Adrenal gland (tissue), 12 donors: ENCODE results near the gene KLF17. TPM values are rescaled to one million over a fixed set of nuclear protein-coding genes. Genes with fewer than 3 reads are reported as not detected.

Source experiments
- DNase-seq, 7 donors: peaks; one replicate each; pipeline ENCODE4 v3.0.0-alpha.2; 2019 to 2020
- H3K27ac ChIP-seq, 5 donors: fragments of 200-600 bp; sonication (generic) in 4 of 5; 1 replicate in 3 of 5; 2 replicates in 2 of 5; pipeline versions ENCODE4 v1.5.1 to v1.8.0; 2016 to 2020; ENCODE audit warnings: mild to moderate bottlenecking in 1 of 5
- H3K27me3 ChIP-seq: fragments of 200-600 bp; 2 replicates; pipeline ENCODE4 v1.8.0; 2021
- H3K36me3 ChIP-seq, 2 donors: fragments of 200-600 bp; replicated peaks in 1 of 2; 1 replicate in 1 of 2; 2 replicates in 1 of 2; pipeline versions ENCODE4 v1.5.1 to v1.8.0; 2018 to 2022
- H3K4me1 ChIP-seq, 2 donors: fragments of 200-600 bp; replicated peaks in 1 of 2; 1 replicate in 1 of 2; 2 replicates in 1 of 2; pipeline versions ENCODE4 v1.5.1 to v1.8.0; 2018 to 2021
- H3K4me3 ChIP-seq, 4 donors: fragments of 200-600 bp; sonication (generic) in 3 of 4; one replicate each; pipeline ENCODE4 v1.5.1; 2016 to 2018
- H3K9me3 ChIP-seq, 3 donors: fragments of 200-600 bp; sonication (generic) in 1 of 3; replicated peaks in 1 of 3; 1 replicate in 2 of 3; 2 replicates in 1 of 3; pipeline versions ENCODE4 v1.5.1 to v1.8.0; 2016 to 2021
- POLR2A ChIP-seq, 2 donors: fragments of 450-650 bp; IDR thresholded peaks; one replicate each; pipeline ENCODE4 v1.6.1; 2017; ENCODE audit warnings: antibody characterized with exemption in 2 of 2, mild to moderate bottlenecking in 2 of 2, moderate library complexity in 1 of 2
- WGBS, 4 donors: extraction: QIAGEN DNeasy Blood & Tissue Kit in 2 of 4; methylation state at CpG; one replicate each; pipeline versions ENCODE4 v1.1.5 to v1.1.7; 2013 to 2017; 5-methylcytosine and 5-hydroxymethylcytosine counted together
- intact Hi-C, 2 donors: fragments of 100-400 bp; cut with DNase I; formaldehyde crosslinking; loops; one replicate each; pipeline versions ENCODE4 v1.14.1 to v1.15.0; 2022 to 2023
- polyA plus RNA-seq, 3 donors: library from polyadenylated mRNA; stranded (reverse); fragments of 200-250 nt in 2 of 3; fragments of 350-450 nt in 1 of 3; fragmentation: Illumina TruSeq in 1 of 3; extraction: RNeasy Lipid Tissue Mini Kit (QIAGEN cat#74804) in 1 of 3; gene quantifications; one replicate each; pipeline ENCODE4 v1.2.3, GENCODE V29; 2013 to 2014
- total RNA-seq, 9 donors: library from RNA; depleted of rRNA in 4 of 9; stranded (reverse); fragments of >200 nt in 4 of 9; fragments of 120-200 nt in 1 of 9; fragmentation: NEBNext Ultra II Directional in 1 of 9; extraction: Animal tissue kit (Norgen Biotek cat#: 25700) in 1 of 9; gene quantifications; one replicate each; pipeline versions ENCODE4 v1.1.0 to v1.2.4, GENCODE V29; 2013 to 2023
- TF ChIP-seq, protein P1 (sequence below), 6 experiments: fragments of 450-650 bp in 4 of 6; fragments of 200-600 bp in 2 of 6; sonication (generic) in 1 of 6; IDR thresholded peaks; 1 replicate in 5 of 6; 2 replicates in 1 of 6; pipeline versions ENCODE4 v1.5.1 to v1.8.0; 2016 to 2021; ENCODE audit warnings: antibody characterized with exemption in 6 of 6, mild to moderate bottlenecking in 2 of 6, moderate library complexity in 1 of 6
- donor health status: healthy with polysubstance abuse.
- donor health status: Bipolar disorder and iron deficiency.
- donor health status: DM: yes; HTN: yes; CAD: no.
- donor health status: DM: no; HTN: no; CAD: no.
- donor health status: DM: no; HTN: no; CAD: no.
- donor health status: DM: yes; HTN: yes; CAD: no.

KLF17 gene
- total and polyA plus RNA-seq, 12 donors, result 0.14 to 4.6 (median 0.78) TPM; not detected in 1

DNA sequence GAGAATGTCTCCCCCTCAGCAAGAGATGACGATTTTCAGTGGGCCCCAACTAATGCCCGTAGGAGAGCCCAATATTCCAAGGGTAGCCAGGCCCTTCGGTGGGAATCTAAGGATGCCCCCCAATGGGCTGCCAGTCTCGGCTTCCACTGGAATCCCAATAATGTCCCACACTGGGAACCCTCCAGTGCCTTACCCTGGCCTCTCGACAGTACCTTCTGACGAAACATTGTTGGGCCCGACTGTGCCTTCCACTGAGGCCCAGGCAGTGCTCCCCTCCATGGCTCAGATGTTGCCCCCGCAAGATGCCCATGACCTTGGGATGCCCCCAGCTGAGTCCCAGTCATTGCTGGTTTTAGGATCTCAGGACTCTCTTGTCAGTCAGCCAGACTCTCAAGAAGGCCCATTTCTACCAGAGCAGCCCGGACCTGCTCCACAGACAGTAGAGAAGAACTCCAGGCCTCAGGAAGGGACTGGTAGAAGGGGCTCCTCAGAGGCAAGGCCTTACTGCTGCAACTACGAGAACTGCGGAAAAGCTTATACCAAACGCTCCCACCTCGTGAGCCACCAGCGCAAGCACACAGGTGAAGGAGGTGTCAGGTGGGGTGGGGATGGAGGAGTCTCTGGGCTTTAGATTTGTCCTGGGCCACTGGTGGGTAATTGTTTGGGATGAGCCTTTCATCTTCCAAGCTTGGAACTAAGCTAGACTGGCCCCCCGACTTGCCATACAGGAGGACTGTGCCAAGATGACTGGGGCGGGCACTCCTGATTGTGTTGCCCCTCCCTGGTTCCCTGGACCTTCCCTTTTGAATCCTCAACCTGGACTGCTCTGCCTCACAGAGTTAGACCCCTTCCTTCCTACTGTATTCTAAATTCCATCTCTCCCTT lies 11.2 kb downstream of the KLF17 start:
- intact Hi-C loops, result no loop called here
- Histone ChIP-seq H3K9me3 (no peaks in the 10 kb centered on the region), H3K27me3 (no peaks in the 10 kb centered on the region), H3K36me3 (no peaks in the 10 kb centered on the region), H3K4me1 (no peaks in the 10 kb centered on the region), H3K4me3 (no peak overlapping the region), H3K27ac (no peak overlapping the region)
- peak in 1 of 7 donors; percentile 25 for DNase-seq
- TF ChIP-seq, protein P1, sequence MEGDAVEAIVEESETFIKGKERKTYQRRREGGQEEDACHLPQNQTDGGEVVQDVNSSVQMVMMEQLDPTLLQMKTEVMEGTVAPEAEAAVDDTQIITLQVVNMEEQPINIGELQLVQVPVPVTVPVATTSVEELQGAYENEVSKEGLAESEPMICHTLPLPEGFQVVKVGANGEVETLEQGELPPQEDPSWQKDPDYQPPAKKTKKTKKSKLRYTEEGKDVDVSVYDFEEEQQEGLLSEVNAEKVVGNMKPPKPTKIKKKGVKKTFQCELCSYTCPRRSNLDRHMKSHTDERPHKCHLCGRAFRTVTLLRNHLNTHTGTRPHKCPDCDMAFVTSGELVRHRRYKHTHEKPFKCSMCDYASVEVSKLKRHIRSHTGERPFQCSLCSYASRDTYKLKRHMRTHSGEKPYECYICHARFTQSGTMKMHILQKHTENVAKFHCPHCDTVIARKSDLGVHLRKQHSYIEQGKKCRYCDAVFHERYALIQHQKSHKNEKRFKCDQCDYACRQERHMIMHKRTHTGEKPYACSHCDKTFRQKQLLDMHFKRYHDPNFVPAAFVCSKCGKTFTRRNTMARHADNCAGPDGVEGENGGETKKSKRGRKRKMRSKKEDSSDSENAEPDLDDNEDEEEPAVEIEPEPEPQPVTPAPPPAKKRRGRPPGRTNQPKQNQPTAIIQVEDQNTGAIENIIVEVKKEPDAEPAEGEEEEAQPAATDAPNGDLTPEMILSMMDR (IDR thresholded peaks at IDR 0.05), result no peak
- no peak for TF ChIP-seq POLR2A (IDR thresholded peaks at IDR 0.05)
- WGBS, 4 donors, result 87 to 89% (median 88%) methylated on average over 9 to 16 of the region's 16 CpGs

- Histone ChIP-seq H3K4me3 (no peak overlapping the region), H3K27ac (no peak overlapping the region), H3K27me3 (no peaks in the 10 kb centered on the region), H3K36me3 (no peaks in the 10 kb centered on the region), H3K4me1 (no peaks in the 10 kb centered on the region), H3K9me3 (no peaks in the 10 kb centered on the region)
- DNase-seq, result no peak
- intact Hi-C loops, result no loop called here
- TF ChIP-seq, protein P1 (IDR thresholded peaks at IDR 0.05), result no peak
- no peak for TF ChIP-seq POLR2A (IDR thresholded peaks at IDR 0.05)
- WGBS, 4 donors, result 85 to 89% (median 88%) methylated on average over 3 of the region's 3 CpGs
Observed at GRCh38 chr1:44131411-44131810, 12.8 kb downstream of the KLF17 start.

GRCh38 chr1:44134071-44134920 lies 15.7 kb downstream of the KLF17 start:
- no peaks in the 10 kb centered on the region for H3K27me3 ChIP-seq
- no peaks in the 10 kb centered on the region for H3K36me3 ChIP-seq
- H3K9me3 ChIP-seq, result no peaks in the 10 kb centered on the region
- WGBS, 4 donors, result 93 to 95% (median 94%) methylated on average over 19 of the region's 19 CpGs
- peak in 1 of 7 donors; percentile 35 for DNase-seq
- TF ChIP-seq, protein P1 (IDR thresholded peaks at IDR 0.05), result no peak
- no peak for TF ChIP-seq POLR2A (IDR thresholded peaks at IDR 0.05)
- intact Hi-C loops, result no loop called here
- H3K4me1 ChIP-seq, result no peaks in the 10 kb centered on the region
- no peak overlapping the region for H3K4me3 ChIP-seq
- H3K27ac ChIP-seq, result no peak overlapping the region

DNA sequence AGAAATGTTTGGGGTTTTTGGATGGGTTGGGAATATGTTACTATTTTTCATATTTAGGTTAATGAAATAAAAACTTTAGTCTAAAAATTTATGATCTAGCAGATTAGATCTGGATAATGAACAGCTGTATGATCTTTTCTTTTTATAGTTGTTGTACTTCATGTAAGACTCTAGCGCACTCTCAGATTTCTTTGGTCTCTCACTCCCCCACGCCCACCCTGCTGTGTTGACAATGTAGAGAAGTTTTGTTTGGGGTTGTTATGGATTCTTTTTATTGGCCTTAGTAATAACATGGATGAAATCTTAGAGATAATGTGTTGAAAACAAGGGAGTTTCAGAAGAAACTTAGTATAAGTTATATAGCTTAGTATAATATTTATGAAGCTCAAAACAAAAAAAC lies 17.3 kb downstream of the KLF17 start:
- intact Hi-C loops, result no loop called here
- 86 to 89% (median 88%) methylated on average over 2 of the region's 2 CpGs for WGBS, 4 donors

More for the DNA sequence above, 17.3 kb downstream of the KLF17 start:
- no peaks in the 10 kb centered on the region for H3K4me1 ChIP-seq
- H3K36me3 ChIP-seq, result no peaks in the 10 kb centered on the region
- no peak for TF ChIP-seq POLR2A (IDR thresholded peaks at IDR 0.05)
- TF ChIP-seq, protein P1 (IDR thresholded peaks at IDR 0.05), result no peak
- no peak for DNase-seq
- no peak overlapping the region for H3K4me3 ChIP-seq
- H3K27me3 ChIP-seq, result no peaks in the 10 kb centered on the region
- H3K27ac ChIP-seq, result no peak overlapping the region
- no peaks in the 10 kb centered on the region for H3K9me3 ChIP-seq
